ENCODE measurements around the gene AKR1C3.
"Not testable (repeated sequence)": the region's sequence is repeated elsewhere in the genome, so short reads cannot be mapped to it uniquely, and the experiment has no call there.

Gene AKR1C3

DNA sequence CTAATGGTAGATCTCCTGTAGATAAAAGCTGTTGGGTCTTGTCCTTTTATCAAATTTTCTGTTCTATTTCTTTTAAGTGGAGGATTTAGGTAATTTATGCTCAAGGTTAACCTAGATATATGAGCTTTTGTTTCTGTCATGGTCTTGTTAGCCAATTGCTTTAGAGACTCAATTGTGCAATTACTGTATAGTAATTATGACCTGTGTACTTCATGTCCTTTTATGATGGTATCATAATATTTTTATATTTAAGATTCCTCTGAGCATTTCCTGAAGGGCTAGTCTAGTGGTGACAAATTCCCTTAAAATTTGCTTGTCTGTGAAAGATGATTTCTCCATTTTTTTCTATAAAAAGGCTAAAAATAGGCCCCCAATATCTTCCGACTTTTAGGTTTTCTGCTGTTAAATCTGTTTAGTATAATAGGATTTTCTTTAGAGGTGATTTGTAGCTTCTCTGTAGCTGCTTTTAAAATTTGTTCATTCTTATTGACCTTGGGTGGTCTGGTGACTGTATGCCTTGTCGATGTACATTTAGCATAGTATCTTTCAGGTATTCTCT is 5.4 kb upstream of the AKR1C3 start:
- no peak for DNase-seq (ENCODE audit: low read depth, low spot score)

DNA sequence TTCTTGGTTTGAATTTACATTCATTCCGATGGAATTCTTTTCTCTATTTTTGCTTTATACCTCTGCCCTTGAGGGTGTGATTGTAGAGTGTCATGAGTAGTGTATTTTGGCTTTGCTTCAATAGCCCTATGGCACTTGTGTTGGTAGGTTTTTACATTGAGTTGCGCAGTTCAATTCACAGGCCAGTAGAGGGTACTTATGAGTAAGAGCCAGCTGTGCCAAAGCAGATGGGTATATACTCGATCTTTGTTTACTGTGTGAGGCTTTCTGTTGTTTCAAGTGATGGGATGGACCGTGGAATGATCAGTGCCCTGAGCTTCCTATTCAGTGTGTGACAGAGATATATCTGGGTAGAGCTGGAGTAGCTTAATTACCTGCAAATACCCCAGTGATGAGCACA is 4.3 kb upstream of the AKR1C3 start:
- no peak for DNase-seq (ENCODE audit: low read depth, low spot score)

DNA sequence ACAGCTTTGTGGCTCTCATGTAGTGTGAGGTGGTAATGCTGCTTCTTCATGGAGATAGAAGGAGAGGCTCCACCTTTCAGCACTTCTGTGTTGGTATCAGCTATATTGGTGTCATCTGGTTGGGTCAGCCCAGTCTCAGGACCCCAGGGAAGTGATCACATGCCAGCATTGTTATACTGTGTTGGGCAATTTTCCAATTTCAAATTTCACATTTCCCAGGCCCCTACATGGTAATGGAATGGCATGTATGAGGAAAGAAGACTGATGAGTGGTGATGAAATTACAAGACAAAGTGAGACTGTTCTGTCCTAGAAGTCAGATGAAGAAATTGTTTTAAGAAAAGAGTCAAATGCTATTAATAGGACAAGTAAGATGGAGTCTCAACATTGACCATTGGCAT is 3.7 kb upstream of the AKR1C3 start:
- no peak for DNase-seq (ENCODE audit: low read depth, low spot score)

- DNase-seq (ENCODE audit: low read depth, low spot score) = no peak
These were observed 3.0 kb upstream of the AKR1C3 start for GRCh38 chr10:5091196-5091595.

- DNase-seq (ENCODE audit: low read depth, low spot score) = no peak
These were observed 1.8 kb upstream of the AKR1C3 start for GRCh38 chr10:5092375-5092774.

- DNase-seq (ENCODE audit: low read depth, low spot score) = no peak
These were observed 1.1 kb upstream of the AKR1C3 start for GRCh38 chr10:5092848-5093790.

GRCh38 chr10:5095687-5096086 is 1.5 kb downstream of the AKR1C3 start:
- DNase-seq (ENCODE audit: low read depth, low spot score) = no peak

DNA sequence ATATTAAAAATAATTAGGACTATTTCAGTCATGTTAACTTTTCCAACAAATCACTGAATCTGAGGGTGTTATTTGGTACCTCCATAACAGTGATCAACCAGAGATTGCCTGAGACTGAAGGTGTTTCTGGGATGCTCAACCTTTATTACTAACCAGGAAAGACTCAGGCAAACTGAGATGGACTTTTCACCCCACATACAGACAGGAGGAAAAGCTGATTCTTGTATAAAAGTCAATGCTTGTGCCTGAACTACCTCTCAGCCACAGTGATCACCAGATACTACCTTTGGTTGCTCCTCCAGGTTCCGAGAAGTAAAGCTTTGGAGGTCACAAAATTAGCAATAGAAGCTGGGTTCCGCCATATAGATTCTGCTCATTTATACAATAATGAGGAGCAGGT is 1.9 kb downstream of the AKR1C3 start:
- no peak for DNase-seq (ENCODE audit: low read depth, low spot score)

DNA sequence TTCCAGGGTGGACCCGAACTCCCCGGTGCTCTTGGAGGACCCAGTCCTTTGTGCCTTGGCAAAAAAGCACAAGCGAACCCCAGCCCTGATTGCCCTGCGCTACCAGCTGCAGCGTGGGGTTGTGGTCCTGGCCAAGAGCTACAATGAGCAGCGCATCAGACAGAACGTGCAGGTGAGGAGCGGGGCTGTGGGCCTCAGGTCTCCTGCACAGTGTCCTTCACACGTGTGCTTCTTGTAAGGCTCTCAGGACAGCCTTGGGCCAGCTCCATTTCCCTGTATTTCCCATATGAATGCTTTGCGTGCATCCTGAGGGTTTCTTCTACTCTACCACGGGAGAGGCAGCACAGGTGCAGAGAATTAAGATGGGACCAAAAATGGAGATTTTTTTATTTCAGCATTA is 8.3 kb downstream of the AKR1C3 start:
- not testable (repeated sequence) for DNase-seq (ENCODE audit: low read depth, low spot score)

DNA sequence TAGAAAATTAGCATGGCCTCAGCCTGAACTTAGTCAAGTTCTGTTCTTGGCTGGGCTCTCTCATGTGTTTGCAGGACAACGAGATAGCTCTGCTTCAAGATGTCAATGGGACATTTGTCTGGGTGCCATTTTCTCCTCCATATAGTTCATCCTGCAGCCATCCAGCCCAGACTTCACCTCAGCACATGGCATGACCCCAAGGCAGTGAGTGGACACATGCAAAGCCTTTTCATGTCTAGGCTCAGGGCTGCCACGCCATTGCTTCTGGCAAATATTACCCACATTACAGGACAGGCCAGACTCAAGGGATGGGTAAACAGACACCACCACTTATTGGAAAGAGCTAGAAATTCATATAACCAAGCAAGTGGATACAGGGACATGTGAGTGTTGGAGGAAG is 9.3 kb downstream of the AKR1C3 start:
- no peak for DNase-seq (ENCODE audit: low read depth, low spot score)

DNA sequence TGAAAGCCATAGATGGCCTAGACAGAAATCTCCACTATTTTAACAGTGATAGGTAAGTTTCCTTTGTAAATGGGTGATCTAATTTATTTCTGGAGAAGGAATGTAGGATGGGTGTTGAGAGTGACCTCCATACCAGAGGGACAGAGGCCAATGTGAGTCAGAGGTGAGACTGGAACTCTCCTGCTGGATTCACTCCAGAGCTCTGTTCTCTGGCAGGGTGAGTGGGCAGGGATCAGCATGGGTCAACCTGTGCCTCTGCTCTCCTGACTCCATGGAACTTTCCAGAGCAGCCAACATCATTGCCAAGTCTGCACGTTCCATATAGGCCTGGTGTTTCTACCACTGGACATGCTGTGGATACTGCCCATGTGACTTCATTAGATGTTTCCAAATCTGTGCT is 11.4 kb downstream of the AKR1C3 start:
- no peak for DNase-seq (ENCODE audit: low read depth, low spot score)

GRCh38 chr10:5106553-5106952 is 12.3 kb downstream of the AKR1C3 start:
- no peak for DNase-seq (ENCODE audit: low read depth, low spot score)

- DNase-seq (ENCODE audit: low read depth, low spot score) = no peak
These were observed 13.8 kb downstream of the AKR1C3 start for GRCh38 chr10:5107860-5108526.

DNA sequence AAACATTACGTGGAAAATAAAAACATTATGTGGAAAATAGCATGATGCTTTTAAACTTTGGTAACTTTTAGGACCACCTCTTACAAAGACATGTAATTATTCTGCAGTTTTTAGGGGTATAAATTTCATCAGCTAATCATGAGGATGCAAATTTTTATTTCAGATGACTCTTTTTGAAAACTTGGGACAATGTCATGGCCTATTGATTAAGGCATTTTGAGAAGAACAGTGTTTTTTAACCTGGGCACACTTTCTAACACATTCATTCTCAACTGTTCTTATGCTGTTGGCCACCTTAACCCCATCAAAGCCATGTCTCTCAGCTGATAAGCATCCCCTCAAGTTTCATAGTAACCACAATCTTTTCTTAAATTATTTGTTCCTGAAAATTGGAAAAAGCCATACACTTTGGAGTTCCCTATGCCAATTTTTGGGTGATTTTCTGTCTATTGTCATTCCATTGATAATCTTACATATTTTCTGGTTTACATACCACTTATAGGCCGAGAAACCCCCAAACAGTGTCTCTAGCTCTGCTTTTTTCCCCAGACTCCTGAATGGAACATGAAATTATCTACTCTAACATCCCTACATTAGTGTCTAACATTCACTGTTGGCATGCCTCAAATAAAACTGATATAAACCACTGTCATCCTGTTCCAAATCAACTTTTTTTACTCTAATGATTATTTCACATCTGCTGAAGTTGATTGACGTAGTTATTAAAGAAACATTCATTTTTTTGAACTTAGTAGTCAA is 14.6 kb downstream of the AKR1C3 start:
- no peak for DNase-seq (ENCODE audit: low read depth, low spot score)

DNA sequence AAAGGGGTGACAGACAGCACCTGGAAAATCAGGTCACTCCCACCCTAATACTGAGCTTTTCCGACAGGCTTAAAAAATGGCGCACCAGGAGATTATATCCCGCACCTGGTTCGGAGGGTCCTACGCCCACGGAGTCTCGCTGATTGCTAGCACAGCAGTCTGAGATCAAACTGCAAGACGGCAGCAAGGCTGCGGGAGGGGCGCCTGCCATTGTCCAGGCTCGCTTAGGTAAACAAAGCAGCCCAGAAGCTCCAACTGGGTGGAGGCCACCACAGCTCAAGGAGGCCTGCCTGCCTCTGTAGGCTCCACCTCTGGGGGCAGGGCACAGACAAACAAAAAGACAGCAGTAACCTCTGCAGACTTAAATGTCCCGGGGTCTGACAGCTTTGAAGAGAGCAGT is 15.6 kb downstream of the AKR1C3 start:
- DNase-seq (ENCODE audit: low read depth, low spot score) = not testable (repeated sequence)

- DNase-seq (ENCODE audit: low read depth, low spot score) = no peak
These were observed 22.4 kb downstream of the AKR1C3 start for GRCh38 chr10:5116621-5117020.

DNA sequence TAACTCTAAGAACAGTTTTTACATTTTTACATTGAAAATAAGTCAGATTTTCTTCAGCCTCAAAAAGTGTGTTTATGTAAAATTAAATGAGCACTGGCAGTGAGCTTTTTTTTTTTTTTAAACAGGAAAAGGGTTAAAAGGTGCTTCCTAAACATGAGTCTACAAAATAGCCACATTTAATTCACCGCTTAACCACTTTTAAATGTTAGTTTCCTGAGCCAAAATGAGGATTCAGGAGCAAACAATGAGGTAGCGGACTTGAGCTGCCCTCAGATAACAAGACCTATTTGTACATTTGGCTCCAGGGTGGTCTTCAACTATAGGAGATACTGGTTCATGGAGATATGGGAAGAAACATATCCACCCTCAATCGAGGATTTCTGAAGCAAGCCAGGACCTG is 22.8 kb downstream of the AKR1C3 start:
- no peak for DNase-seq (ENCODE audit: low read depth, low spot score)

DNA sequence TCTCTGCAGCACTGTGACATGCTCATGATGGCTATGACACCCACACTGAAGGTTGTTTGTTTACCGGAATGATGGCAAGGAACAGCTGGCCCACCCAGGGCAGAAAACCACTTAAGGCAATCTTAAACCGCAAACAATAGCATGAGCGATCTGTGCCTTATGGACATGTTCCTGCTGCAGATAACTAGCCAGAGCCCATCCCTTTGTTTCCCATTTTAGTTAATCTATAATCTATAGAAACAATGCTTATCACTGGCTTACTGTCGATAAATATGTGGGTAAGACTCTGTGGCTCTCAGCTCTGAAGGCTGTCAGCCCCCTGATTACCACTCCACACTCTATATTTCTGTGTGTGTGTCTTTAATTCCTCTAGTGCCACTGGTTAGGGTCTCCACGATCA is 25.8 kb downstream of the AKR1C3 start:
- DNase-seq (ENCODE audit: low read depth, low spot score) = not testable (repeated sequence)

- no peak for DNase-seq (ENCODE audit: low read depth, low spot score)
These were observed 29.7 kb downstream of the AKR1C3 start for GRCh38 chr10:5123886-5124285.

DNA sequence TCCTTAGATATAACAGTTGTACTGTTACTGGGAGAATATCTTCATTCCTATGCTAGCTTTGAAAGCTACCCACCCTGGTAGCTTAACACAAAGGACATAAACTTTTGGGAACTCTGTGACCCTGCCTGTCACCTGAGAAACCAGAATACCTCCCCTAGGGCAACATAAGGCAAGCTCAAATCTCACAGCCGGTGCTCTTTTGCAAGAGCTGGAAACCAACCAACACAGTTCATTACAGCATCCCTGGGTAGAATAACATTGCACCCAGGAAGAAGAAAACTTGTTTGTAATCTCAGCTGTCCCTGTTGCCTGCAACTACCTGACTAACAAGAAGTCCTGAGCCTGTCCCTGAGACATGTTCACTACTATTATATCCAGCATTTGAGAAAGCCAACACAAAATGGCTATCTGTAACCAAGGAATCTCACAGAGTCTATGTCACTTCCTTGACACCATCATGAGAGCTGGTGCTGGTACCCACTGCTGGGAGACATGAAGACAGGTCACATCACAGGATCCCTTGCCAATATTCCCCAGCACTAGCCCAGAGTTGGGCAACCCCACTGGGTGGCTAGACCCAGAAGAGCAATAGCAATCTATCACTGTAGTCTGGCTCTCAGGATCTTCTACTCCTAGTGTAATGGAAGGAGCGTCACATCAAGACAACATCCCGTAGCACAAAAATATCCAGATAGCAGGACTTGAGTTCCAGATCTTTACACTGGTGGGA is 31.3 kb downstream of the AKR1C3 start:
- no peak for DNase-seq (ENCODE audit: low read depth, low spot score)

DNA sequence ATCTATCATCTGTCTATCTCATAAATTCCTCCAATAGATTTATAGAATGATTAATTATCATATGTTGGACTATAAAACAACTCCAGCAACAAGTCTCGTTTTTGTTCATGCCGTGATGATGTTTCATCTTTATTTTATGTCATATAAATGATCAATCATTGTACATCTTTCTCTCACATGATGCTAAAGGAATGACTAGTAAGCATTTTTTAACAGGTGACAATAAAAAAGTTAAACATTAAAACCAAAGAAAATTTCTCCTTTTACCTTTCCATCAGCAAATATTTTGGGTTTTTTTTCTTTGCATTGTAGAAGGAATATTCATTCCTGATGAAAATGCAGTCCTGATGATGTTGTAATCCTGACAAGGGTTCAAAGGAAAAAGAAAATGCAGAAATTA is 41.4 kb downstream of the AKR1C3 start:
- no peak for DNase-seq (ENCODE audit: low read depth, low spot score)
